Brain microvascular endothelial cell (primary cell): ENCODE measurements around the gene ACTG2.

Experiments used
- DNase-seq: peaks from one replicate; pipeline ENCODE4 v3.0.0-alpha.2; 2020
- H3K27ac ChIP-seq: fragments of 250-450 bp; sonication (Bioruptor Pico); 2 replicates; pipeline ENCODE4 v1.5.1; 2020; ENCODE audit warnings: mild to moderate bottlenecking, moderate library complexity
- H3K27me3 ChIP-seq: fragments of 250-450 bp; sonication (Bioruptor Pico); replicated peaks from 2 replicates; pipeline ENCODE4 v1.5.1; 2020; ENCODE audit warnings: mild to moderate bottlenecking
- H3K36me3 ChIP-seq: fragments of 250-450 bp; sonication (Bioruptor Pico); replicated peaks from 2 replicates; pipeline ENCODE4 v1.5.1; 2020; ENCODE audit warnings: mild to moderate bottlenecking
- H3K4me3 ChIP-seq: 2 replicates; pipeline ENCODE4 v1.5.1; 2011; ENCODE audit warnings: low read depth, mild to moderate bottlenecking, control low read depth, low read length, moderate library complexity
- CTCF ChIP-seq: IDR thresholded peaks from 2 replicates; pipeline ENCODE4 v1.5.1; 2011; ENCODE audit warnings: low read depth, mild to moderate bottlenecking, moderate library complexity, low read length, control low read depth, inconsistent platforms; ENCODE audit errors: missing control alignments
- in situ Hi-C: cut with HindIII; loops from 2 replicates; pipeline ENCODE4 v1.10.0; 2017; ENCODE audit warnings: low sequenced_read_pairs, low pct_ligation_motif_present

ACTG2 gene

GRCh38 chr2:73922681-73923080, 29.9 kb downstream of the ACTG2 start:
- Histone ChIP-seq H3K27ac (no peak overlapping the region), H3K27me3 (no peaks in the 10 kb centered on the region), H3K4me3 (no peak overlapping the region), H3K36me3 (no peaks in the 10 kb centered on the region)
- no peak for DNase-seq
- in situ Hi-C loops = no loop called here
- no peak for TF ChIP-seq CTCF

- H3K36me3 ChIP-seq = no peaks in the 10 kb centered on the region
- no peak for DNase-seq
- H3K27me3 ChIP-seq = no peaks in the 10 kb centered on the region
- H3K4me3 ChIP-seq = no peak overlapping the region
- in situ Hi-C loops = no loop called here
- TF ChIP-seq CTCF = no peak
- no peak overlapping the region for H3K27ac ChIP-seq
These were observed 32.4 kb downstream of the ACTG2 start for GRCh38 chr2:73925033-73925704.

- TF ChIP-seq CTCF = no peak
- in situ Hi-C loops = no loop called here
- Histone ChIP-seq H3K36me3 (no peaks in the 10 kb centered on the region), H3K4me3 (peak overlapping the region; percentile 85), H3K27ac (peak overlapping the region; percentile 99), H3K27me3 (no peaks in the 10 kb centered on the region)
- DNase-seq = no peak
These were observed 33.2 kb downstream of the ACTG2 start for GRCh38 chr2:73925853-73926492.

GRCh38 chr2:73926493-73927327, 33.9 kb downstream of the ACTG2 start, which contains the start of gene DGUOK:
DGUOK (plus strand) TSS chr2:73926880; CDS start chr2:73926911, 31 bp downstream.
- Histone ChIP-seq H3K27ac (peak within 1 kb of the TSS; percentile 99), H3K27me3 (no peaks in the 10 kb centered on the region), H3K36me3 (no peaks in the 10 kb centered on the region), H3K4me3 (peak within 1 kb of the TSS; percentile 85)
- no peak for TF ChIP-seq CTCF
- peak; percentile 99 for DNase-seq
- in situ Hi-C loops = no loop called here

GRCh38 chr2:73927344-73927743, 34.5 kb downstream of the ACTG2 start:
- no peak for TF ChIP-seq CTCF
- in situ Hi-C loops = no loop called here
- Histone ChIP-seq H3K4me3 (peak overlapping the region; percentile 85), H3K27ac (peak overlapping the region; percentile 99), H3K36me3 (no peaks in the 10 kb centered on the region), H3K27me3 (no peaks in the 10 kb centered on the region)
- no peak for DNase-seq
